GF-D8 (cell line): ENCODE results near the gene RERE.
A peak's percentile ranks its signal among the peaks of the same experiment; 100 is the strongest.
"Not testable (repeated sequence)": the region's sequence is repeated elsewhere in the genome, so short reads cannot be mapped to it uniquely, and the experiment has no call there.

Experiments used
- DNase-seq: peaks from one replicate; lab custom pipeline; 2025; lab: John Stamatoyannopoulos, UW

The RERE gene

DNA sequence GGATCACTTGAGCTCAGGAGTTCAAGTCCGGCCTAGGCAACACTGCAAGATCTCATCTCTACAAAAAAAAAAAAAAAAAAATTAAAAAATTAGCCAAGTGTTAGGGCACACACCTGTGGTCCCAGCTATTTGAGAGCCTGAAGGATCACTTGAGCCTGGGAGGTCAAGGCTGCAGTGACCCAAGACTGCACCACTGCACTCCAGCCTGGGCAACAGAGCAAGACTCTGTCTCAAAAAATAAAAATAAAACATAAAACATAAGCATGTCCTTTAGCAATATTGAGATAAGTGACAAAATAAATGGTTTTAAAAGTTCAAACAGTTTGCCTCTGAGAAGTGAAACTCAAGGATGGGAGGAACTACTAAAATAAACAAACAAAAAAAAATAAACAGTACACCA is 101.2 kb downstream of the RERE start:
- DNase-seq = no peak

DNA sequence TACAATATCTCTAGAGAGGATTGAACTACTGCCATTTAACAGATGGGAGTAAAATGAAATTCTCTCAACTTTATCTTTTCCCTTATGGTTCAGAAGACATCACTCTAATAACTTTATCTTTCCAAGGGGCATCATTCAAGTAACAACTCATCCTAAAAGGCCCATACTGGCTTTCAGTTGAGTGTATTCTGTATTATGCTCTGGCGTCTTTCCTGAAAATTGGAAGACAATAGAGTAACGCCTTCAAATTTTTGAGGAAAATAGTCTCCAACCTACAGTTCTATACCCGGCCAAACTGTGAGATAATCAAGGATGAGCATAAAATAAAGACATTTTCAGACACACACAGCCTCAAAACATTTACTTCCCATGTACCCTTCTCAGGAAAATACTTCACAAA is 103.3 kb downstream of the RERE start:
- no peak for DNase-seq

- peak; percentile 86 for DNase-seq
Observed at GRCh38 chr1:8712413-8713231, 104.8 kb downstream of the RERE start.

DNA sequence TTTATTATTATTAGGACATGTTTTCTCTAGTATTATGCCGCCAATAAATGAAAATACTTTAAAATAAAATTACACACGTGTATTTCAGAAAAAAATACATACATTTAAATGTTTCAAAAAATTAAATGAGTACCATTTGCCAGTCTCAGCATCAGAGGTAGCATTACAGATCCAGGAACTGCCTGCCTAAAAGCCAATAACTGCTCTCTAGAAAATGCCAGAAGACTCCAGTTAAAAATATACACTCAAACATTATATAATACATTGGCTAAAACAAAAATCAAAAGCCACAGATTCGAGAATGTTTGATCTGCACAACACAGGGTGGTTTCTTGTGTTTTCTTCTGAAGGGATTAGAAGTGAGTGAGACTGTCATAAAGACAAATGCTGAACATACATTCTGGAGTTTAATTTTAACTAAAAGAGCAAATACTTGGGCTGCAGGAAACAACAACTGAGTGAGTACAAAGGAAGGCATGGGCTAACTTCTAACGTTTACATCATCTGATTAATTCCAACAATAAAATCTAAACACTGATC is 105.5 kb downstream of the RERE start:
- DNase-seq = no peak

DNA sequence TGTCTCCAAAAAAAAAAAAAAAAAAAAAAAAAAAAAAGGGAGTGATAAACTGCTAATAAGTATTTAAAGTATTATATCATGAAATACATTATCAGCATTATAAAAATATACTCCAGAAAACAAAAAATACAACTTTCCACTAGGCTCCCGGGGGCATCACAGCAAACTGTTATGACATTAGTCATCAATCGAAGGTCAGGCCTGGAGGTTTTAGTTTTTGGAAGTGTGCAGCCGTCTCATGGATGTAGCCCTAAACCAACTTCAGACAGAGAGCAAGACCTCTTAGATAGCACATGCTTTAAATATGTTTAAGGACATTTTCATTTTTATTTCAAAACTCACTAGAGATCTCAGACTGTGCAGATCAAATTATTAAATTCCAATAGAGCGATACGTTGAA is 106.3 kb downstream of the RERE start:
- no peak for DNase-seq

DNA sequence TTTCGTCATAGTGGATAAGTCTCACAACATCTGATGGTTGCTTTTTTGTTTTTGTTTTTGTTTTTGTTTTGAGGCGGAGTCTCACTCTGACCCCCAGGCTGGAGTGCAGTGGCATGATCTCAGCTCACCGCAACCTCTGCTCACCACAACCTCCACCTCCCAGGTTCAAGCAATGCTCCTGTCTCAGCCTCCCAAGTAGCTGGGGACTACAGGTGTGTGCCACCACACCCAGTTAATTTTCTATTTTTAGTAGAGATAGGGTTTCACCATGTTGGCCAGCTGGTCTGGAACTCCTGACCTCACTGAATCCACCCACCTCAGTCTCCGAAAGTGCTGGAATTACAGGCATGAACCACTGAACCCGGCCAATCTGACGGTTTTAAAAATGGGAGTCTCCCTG is 109.2 kb downstream of the RERE start:
- no peak for DNase-seq

GRCh38 chr1:8706995-8707396 is 110.4 kb downstream of the RERE start:
- no peak for DNase-seq

DNA sequence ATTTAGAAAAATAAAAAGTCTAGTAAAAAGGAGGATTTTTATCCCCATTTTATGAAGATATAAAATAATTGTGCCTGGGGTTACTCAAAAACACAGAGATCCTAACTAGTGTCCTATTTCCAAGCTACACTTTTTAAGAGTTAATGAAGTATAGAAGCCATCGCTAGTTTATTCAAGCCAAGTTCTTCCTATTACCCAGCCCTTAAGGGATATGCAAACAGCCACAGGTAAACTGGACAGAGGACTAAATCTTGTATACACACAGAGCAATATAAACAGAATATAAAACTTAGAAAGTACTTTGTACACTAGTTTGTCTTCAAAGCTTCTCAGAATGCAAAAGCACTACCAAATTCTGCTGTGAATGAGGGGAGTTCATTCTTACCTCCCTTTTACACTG is 111.1 kb downstream of the RERE start:
- DNase-seq = no peak

GRCh38 chr1:8704866-8705506 is 112.5 kb downstream of the RERE start:
- no peak for DNase-seq

DNA sequence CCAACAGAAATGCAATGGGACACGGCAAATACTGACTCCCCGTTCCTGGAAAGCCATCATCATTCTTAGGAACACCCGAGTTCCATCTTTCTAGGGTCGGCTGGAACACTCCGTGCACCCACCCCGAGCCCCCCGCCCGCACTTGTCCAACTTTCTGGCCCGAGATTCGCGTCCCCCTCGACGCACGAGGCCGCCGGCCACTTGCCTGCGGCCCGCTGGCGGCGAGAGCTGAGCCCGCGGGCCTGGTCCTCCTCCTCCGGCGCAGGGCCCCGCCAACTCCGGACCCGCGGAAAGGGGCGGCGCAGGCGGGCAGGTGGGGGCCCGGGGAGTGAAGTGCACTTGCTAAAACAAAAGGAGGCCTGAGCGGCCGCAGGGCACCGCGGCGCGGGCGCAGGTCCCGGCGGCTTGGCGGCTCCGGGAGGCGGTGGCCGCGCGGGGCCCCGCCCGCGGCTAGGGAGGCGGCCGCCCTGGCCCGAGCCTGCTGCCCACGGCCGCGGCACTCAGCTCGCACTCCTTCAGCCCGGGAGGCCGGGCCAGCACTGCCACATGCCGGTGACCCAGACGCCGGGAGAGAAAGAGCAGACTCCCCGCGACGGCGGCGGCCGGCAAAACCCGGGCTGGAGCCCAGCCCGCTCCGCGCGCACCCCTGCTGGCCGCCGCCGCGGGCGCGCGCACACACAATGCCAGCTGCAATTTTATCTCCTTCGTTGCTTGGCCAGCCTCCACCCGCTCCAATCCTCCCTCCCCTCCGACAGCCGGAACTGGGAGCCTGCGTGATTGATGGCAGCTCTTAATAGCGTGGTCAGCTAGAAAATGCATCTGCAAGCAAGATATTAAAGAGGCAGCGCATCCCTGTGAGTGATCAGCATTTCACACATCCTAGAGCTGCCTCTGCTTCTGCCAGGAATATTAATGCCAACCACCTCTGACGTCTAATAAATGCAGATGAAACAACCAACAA is 114.3 kb downstream of the RERE start:
- peak; percentile 53 for DNase-seq

GRCh38 chr1:8702472-8702849 is 115.0 kb downstream of the RERE start:
- DNase-seq = no peak

DNA sequence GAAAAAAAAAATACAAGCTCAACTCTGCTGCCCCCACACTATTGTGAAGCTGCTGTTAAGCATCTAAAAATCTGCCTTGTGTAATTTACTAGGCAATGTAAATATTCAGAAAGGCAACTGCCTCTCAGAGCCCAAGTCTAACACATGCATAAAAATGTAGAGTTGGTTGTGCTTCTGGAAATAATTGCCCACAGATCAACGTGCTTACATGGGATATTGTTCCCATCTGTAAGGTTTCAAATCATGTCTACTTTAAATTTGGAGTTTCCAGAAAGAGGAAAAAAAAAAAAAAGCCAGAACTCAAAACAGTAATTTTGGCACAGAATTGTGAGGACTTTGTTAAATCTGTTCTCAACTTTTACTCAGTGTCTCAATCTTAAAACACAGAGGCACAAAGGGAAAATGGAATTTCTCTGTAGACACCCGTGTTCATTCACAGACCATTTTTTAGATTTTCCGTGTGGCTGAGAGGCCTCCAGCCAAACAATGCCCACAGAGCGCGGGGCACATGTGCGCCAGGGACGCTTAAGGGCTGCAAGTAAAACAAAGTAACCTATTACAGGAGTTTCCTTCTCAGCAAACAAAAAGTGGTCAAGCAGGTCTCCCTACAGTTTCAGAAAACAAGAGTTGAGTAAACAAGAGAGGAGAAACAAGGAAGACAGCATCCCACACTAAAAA is 115.5 kb downstream of the RERE start:
- no peak for DNase-seq

DNA sequence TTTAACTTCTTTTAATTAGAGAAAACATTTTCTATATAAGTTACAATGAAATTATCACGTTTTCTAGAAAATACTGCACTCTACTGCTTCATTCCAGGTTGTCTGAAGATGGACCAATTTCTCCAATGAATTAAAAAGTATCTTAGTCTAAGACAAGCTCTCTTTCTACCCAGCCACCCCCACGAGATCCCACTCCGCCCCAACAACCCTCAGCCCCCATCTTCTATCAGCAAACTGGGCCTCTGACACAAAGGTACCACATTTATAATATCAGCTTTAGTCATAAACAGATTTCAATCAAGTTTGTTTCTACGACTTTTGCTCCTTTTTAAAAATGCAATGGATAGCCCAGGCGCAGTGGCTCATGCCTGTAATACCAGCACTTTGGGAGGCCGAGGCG is 117.8 kb downstream of the RERE start:
- DNase-seq = no peak

- no peak for DNase-seq
Observed at GRCh38 chr1:8698937-8699447, 118.4 kb downstream of the RERE start.

GRCh38 chr1:8698012-8698630 is 119.3 kb downstream of the RERE start:
- DNase-seq = no peak

DNA sequence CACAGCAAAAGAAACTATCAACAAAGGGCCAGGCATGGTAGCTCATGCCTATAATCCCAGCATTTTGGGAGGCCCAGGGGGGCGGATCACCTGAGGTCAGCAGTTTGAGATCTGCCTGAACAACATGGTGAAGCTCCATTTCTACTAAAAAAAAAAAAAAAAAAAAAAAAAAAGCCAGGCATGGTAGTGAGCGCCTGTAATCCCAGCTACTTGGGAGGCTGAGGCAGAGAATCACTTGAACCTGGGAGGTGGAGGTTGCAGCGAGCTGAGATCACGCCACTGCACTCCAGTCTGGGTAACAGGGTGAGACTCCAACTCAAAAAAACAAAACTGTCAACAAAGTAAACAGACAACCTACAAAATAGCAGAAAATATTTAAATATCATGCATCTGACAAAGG is 122.0 kb downstream of the RERE start:
- DNase-seq = not testable (repeated sequence)

DNA sequence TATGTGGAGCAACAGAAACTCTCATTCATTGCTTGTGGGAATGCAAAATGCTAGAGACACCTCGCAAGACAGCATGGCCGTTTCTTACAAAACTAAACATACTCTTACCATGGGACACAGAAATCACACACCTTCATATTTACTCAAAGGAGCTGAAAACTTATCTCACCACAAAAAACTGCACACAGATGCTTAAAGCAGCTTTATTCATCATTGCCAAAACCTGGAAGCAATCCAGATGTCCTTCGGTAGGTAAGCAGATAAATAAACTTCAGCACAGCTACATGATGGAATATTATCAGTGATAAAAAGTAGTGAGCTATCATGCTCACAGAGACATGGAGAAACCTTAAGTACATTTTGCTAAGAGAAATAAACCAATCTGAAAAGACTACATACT is 124.3 kb downstream of the RERE start:
- DNase-seq = no peak

DNA sequence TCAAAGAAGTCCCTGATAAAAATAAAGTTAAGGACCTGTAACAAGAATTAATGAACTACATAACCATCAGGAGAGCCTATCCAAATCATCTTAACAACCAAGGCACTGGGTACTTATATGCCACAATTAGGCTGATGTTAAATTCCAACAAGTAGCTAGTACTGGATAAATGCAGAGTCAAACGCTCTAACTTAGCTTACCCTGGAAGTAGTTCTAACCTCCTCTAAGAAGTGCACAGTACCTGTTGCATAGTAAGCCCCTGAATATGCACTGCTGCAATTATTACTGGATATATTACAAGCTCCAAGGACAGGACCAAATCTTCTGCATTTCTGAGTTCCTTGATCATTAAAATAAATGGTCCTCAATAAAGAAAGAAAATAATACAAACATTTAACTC is 125.8 kb downstream of the RERE start:
- no peak for DNase-seq

GRCh38 chr1:8690253-8690525 is 127.3 kb downstream of the RERE start:
- DNase-seq = no peak

DNA sequence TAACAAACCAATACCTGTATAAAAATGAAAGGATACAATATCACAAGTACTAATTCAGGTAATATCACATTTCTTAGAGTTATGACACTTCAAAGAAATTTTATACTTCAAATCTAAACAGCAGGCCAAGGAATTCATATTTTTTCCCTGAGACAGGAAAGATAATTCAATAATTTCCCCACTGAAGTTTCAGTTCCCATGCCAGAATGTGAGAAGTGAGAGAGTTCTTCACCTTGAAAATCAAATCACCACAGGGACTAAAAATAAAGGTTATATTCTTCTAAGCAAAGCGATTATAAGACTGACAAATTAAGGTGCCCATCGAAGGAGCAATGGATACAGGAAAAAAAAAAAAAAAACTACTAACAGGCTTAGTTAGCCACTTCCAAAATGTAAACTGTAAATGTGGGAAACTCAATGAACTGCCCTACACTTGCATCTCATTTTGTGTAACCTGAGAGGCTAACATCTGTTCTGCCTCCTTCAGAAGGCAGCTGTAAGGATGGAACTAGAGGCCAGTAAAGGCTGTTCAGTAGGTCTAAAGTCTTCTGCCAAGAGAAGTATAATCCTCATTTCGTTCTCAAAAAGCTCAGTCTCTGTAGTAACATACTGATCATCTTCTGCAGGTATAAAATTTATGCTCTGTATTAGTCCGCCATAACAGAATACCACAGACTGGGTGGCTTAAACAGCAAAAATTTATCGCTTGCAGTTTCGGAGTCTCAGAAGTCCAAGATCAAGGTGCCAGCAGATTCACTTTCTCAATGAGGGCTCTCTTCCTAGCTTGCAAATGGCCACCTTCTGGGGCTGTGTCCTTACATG is 127.8 kb downstream of the RERE start:
- no peak for DNase-seq
